NCI-H1930 (cell line): ENCODE measurements around the gene MMD.
"Not testable (repeated sequence)": the region's sequence is repeated elsewhere in the genome, so short reads cannot be mapped to it uniquely, and the experiment has no call there.

Source experiments
- DNase-seq, 2 experiments: peaks; one replicate each; lab custom pipeline; 2025; lab: John Stamatoyannopoulos, UW

MMD gene

GRCh38 chr17:55421179-55421934, at the start of gene MMD:
MMD (minus strand) TSS chr17:55421835; CDS start chr17:55421695, 140 bp downstream.
- peak in 1 of 2 experiments; percentile 12 for DNase-seq

- DNase-seq = no peak
Observed at GRCh38 chr17:55466671-55467070, 45.0 kb upstream of the MMD start.

DNA sequence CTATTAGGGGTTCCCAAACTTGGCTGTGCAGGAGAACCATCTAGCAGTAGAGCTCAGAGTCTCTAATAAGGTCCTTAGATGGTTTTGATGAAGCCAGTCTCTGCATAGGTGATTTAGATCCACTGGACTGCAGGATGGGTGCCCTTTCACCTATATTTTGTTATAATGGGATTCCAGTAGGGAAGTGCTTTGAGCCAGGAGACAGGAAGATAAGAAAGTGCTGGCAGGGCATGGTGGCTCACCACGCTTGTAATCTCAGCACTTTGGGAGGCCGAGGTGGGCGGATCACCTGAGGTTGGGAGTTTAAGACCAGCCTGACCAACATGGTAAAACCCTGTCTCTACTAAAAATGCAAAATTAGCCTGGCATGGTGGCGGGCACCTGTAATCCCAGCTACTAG, 44.1 kb upstream of the MMD start:
- DNase-seq = not testable (repeated sequence)

GRCh38 chr17:55463600-55463999, 42.0 kb upstream of the MMD start:
- no peak for DNase-seq

DNA sequence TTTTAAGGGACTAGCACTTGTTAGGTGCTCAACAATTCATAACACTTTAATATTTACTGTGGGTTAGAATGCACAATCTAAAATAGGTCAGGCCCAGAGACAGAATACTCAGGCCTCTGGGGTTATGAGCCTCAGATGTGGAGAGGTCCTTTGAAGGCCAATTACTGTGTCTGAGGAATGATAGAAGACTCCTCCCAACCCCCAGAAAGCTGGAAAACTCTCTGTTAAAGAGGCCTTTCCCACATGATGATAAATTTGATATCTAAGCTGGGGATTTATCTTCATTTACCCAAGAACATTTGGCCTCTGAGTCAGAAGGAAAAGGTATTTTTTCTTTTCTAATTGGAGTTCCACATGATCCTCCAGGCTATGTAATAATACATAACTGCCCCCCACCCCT, 41.1 kb upstream of the MMD start:
- no peak for DNase-seq

DNA sequence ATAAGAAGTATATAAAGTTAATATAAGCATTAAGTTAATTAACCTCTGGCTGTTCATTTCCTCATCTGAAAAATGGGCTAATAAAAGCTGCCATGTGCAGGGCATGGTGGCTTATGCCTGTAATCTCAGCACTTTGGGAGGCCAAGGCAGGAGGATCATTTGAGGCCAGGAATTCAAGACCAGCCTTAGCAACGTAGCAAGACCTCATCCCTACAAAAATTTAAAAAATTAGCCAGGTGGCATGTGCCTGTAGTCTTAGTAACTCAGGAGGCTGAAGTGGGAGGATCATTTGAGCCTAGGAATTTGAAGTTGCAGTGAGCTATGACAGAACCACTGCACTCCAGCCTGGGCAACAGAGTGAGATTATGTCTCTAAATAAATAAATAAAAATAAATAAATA, 40.6 kb upstream of the MMD start:
- no peak for DNase-seq

DNA sequence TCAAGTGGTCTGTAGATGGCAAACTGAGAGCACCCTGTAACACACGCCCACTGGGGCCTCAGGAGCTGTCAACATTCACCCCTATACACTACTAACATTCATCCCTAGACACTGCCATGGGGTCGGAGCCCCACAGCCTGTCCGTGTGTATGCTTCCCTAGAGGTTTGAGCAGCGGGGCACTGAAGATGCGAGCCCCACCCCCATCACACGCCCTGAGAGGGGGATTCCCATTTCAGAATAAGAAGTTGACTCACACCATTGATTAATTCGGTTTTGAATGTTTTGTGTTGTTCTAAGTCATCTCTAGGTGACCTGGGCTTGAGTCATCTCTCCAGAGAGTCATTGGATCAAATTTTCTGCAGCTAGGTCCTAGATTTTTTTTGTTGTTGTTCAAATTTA, 37.3 kb upstream of the MMD start:
- no peak for DNase-seq

- DNase-seq = no peak
Observed at GRCh38 chr17:55458287-55458900, 36.8 kb upstream of the MMD start.

GRCh38 chr17:55456307-55457240, 34.9 kb upstream of the MMD start:
- no peak for DNase-seq

DNA sequence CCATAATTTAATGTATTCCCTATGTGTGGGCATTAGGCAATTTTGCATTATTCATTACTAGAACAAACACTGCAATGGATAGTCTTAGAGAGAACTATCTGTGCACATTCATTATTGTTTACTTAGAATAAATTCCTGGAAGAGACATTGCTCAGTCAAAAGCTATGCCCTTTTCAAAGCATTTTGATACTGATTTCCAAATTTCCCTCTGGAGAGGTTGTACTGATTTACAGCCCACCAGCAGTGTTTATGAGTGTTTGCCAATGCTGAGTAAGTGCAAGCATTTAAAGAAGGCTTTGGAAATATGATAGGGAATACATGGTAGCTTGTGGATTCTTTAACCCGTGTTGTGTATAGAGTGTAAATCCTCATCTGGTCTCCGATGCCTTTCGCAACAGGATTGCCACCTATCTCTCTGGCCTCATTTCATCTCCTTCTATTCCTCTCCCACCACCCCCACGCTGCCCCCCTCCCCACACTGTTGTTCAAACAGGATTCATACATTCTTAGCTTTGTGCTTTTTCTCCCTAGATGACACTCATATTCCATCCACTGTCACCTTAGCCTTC, 33.4 kb upstream of the MMD start:
- DNase-seq = no peak

DNA sequence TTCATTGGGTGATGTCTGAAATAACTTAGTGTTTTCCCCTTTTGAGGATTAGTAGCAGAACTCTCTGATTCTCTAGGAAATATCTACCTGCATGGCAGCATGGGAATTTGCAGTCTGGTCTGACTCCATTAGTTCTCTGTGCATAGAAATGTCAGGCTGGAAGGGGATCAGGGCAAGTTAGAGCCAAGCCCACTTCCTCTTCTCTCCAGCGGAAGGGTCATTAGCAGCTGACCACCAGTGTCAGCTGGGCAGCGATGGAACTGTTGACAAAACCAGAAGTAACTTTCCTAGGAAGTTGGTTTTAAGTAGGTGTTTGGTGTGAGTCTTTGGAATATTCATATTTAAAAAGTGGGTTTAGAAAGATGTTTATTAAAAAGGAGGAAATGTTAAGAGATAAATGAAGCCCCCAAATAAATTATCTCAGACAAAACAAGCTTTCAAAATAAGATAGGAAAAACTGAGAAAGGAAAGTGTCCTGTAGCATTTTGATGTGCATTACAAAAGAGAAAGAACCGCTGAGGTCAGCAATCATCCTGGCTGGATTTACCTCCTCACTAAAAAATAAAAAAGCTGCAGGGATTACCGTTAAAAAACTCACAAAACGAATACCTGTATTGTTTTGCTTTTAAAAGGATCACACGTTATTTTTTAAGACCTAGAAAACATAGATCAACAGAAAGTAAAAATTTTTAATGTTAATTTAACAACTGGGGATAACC, 32.4 kb upstream of the MMD start:
- DNase-seq = no peak

GRCh38 chr17:55452139-55452790, 30.6 kb upstream of the MMD start:
- DNase-seq = no peak

- no peak for DNase-seq
Observed at GRCh38 chr17:55451758-55452138, 30.1 kb upstream of the MMD start.

- no peak for DNase-seq
Observed at GRCh38 chr17:55451203-55451641, 29.6 kb upstream of the MMD start.

- DNase-seq = no peak
Observed at GRCh38 chr17:55450232-55450825, 28.7 kb upstream of the MMD start.

GRCh38 chr17:55448681-55449080, 27.0 kb upstream of the MMD start:
- DNase-seq = no peak

DNA sequence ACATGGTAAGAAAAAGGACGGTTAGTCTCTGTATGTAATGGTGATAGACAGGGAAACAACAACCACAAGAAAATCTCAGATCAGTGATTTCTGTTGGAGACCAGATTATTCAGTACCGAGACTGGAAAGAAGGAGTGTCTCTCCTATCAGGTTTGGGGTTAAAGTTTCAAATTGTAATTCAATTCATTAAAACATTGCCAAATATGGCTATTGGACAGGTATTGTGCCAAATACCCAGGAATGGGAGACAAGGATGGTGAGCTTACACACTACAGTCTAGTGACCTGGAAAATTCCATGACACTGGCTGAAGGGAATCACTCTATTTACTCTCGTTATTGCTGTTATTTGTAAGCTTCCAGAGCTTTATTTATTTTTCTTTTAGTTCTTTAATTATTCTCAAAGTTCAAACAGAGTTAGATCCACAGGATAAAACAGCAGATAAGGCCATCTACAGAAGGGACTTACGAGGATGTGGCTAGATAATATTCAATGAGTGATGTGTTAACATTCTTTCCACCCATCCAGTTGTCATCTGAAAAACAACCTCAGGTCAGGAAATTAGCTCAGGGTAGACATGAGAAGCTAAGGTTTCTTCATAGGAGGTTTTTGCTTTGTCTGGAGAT, 25.1 kb upstream of the MMD start:
- DNase-seq = no peak

DNA sequence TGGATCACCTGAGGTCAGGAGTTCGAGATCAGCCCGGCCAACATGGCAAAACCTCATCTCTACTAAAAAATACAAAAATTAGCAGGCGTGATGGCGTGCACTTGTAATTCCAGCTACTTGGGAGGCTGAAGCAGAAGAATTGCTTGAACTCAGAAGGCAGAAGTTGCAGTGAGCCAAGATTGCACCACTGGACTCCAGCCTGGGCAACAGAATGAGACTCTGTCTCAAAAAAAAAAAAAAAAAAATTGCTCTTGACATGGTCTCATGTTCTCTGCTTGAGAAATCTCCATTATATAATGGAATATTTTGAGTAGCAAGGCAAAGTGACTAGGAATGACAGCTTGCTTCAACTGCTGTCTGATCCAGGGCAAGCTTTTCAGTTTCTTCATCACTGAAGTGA, 24.4 kb upstream of the MMD start:
- not testable (repeated sequence) for DNase-seq

- no peak for DNase-seq
Observed at GRCh38 chr17:55444471-55445441, 23.1 kb upstream of the MMD start.
